Smooth muscle cell (in vitro differentiated cells): Measurements from ENCODE around the gene DDT. TPM values are rescaled to one million over a fixed set of nuclear protein-coding genes. Genes with fewer than 3 reads are reported as not detected.
"Not testable (repeated sequence)": the region's sequence is repeated elsewhere in the genome, so short reads cannot be mapped to it uniquely, and the experiment has no call there.

ENCODE experiments used
- DNase-seq: peaks from one replicate; lab custom pipeline; 2025; ENCODE audit not compliant: unreplicated experiment; lab: John Stamatoyannopoulos, UW
- H2AFZ ChIP-seq: fragments of 200-600 bp; sonication (generic); 2 replicates; pipeline ENCODE4 v1.6.0; 2016; ENCODE audit warnings: antibody characterized with exemption, low read depth, mild to moderate bottlenecking
- H3F3A ChIP-seq: fragments of 200-600 bp; sonication (generic); 2 replicates; pipeline ENCODE4 v1.6.0; 2017; ENCODE audit warnings: antibody characterized with exemption, low read depth
- H3K27ac ChIP-seq: fragments of 200-600 bp; sonication (generic); 2 replicates; pipeline ENCODE4 v1.5.1; 2016; ENCODE audit warnings: low read depth, mild to moderate bottlenecking
- H3K27me3 ChIP-seq: fragments of 200-600 bp; sonication (generic); 2 replicates; pipeline ENCODE4 v1.6.1; 2016; ENCODE audit warnings: low read depth, mild to moderate bottlenecking
- H3K36me3 ChIP-seq: fragments of 200-600 bp; sonication (generic); 2 replicates; pipeline ENCODE4 v1.5.1; 2016; ENCODE audit warnings: low read depth
- H3K4me1 ChIP-seq: fragments of 200-600 bp; sonication (generic); 2 replicates; pipeline ENCODE4 v1.5.1; 2016; ENCODE audit warnings: low read depth
- H3K4me2 ChIP-seq: fragments of 200-600 bp; sonication (generic); 2 replicates; pipeline ENCODE4 v1.6.0; 2016; ENCODE audit warnings: mild to moderate bottlenecking
- H3K4me3 ChIP-seq: fragments of 200-600 bp; sonication (generic); 2 replicates; pipeline ENCODE4 v1.5.1; 2016; ENCODE audit warnings: mild to moderate bottlenecking
- H3K79me2 ChIP-seq: fragments of 200-600 bp; sonication (generic); 2 replicates; pipeline ENCODE4 v1.6.0; 2016; ENCODE audit warnings: low read depth, mild to moderate bottlenecking
- H3K9ac ChIP-seq: fragments of 200-600 bp; sonication (generic); 2 replicates; pipeline ENCODE4 v1.6.0; 2016; ENCODE audit warnings: low read depth
- H3K9me3 ChIP-seq: fragments of 200-600 bp; sonication (generic); replicated peaks from 2 replicates; pipeline ENCODE4 v1.5.1; 2016; ENCODE audit warnings: low read depth
- H4K20me1 ChIP-seq: fragments of 200-600 bp; sonication (generic); 2 replicates; pipeline ENCODE4 v1.6.0; 2016; ENCODE audit warnings: low read depth
- WGBS: methylation state at CpG from one replicate; pipeline ENCODE4 v1.1.7; 2016; ENCODE audit warnings: low lambda C conversion rate; 5-methylcytosine and 5-hydroxymethylcytosine counted together
- polyA plus RNA-seq: library from polyadenylated mRNA; unstranded; fragments of >200 nt; fragmentation: Nextera tagmentation; extraction: Ambion mirVana; gene quantifications from 2 replicates; pipeline ENCODE4 v1.2.1, GENCODE V29; 2016
- total RNA-seq: library from RNA; depleted of rRNA; stranded (reverse); fragments of >200 nt; gene quantifications from 2 replicates; pipeline ENCODE4 v1.2.3, GENCODE V29; 2014
- TF ChIP-seq, protein P1 (sequence below): fragments of 200-600 bp; sonication (generic); IDR thresholded peaks from 2 replicates; pipeline ENCODE4 v1.5.1; 2017; ENCODE audit warnings: borderline replicate concordance, mild to moderate bottlenecking, antibody characterized with exemption; ENCODE audit not compliant: insufficient read depth, poor library complexity, severe bottlenecking

The DDT gene
- total and polyA plus RNA-seq, 2 experiments from 2014 or later: 57.8 to 119 TPM

DNA sequence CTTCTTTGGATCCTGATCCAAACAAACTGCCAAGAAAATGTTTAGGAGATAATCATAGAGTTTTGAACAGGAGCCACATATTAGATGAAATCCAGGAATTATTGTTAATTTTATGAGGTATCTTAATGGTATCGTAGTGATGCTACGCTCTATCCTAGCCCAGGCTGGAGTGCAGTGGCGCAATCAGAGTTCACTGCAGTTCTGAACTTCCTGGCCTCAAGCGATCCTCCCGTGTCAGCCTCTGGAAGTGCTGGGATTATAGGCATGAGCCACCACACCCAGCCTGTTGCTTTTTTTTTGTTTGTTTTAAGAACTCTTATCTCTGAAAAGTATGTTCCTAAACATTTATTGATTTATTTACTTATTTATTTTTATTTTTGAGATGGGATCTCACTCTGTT is 28.6 kb upstream of the DDT start:
- TF ChIP-seq, protein P1, sequence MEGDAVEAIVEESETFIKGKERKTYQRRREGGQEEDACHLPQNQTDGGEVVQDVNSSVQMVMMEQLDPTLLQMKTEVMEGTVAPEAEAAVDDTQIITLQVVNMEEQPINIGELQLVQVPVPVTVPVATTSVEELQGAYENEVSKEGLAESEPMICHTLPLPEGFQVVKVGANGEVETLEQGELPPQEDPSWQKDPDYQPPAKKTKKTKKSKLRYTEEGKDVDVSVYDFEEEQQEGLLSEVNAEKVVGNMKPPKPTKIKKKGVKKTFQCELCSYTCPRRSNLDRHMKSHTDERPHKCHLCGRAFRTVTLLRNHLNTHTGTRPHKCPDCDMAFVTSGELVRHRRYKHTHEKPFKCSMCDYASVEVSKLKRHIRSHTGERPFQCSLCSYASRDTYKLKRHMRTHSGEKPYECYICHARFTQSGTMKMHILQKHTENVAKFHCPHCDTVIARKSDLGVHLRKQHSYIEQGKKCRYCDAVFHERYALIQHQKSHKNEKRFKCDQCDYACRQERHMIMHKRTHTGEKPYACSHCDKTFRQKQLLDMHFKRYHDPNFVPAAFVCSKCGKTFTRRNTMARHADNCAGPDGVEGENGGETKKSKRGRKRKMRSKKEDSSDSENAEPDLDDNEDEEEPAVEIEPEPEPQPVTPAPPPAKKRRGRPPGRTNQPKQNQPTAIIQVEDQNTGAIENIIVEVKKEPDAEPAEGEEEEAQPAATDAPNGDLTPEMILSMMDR: no peak
- Histone ChIP-seq H4K20me1 (no peaks in the 10 kb centered on the region), H3K79me2 (no peaks in the 10 kb centered on the region), H3K4me1 (no peaks in the 10 kb centered on the region), H3K9me3 (no peaks in the 10 kb centered on the region), H3K4me2 (no peak overlapping the region), H3K27me3 (no peaks in the 10 kb centered on the region), H3K27ac (no peak overlapping the region), H3K36me3 (no peaks in the 10 kb centered on the region), H3K4me3 (no peak overlapping the region), H2AFZ (no peak overlapping the region), H3K9ac (no peak overlapping the region), H3F3A (no peaks in the 10 kb centered on the region)
- WGBS: 86% methylated on average over 5 of the region's 5 CpGs
- DNase-seq: no peak

DNA sequence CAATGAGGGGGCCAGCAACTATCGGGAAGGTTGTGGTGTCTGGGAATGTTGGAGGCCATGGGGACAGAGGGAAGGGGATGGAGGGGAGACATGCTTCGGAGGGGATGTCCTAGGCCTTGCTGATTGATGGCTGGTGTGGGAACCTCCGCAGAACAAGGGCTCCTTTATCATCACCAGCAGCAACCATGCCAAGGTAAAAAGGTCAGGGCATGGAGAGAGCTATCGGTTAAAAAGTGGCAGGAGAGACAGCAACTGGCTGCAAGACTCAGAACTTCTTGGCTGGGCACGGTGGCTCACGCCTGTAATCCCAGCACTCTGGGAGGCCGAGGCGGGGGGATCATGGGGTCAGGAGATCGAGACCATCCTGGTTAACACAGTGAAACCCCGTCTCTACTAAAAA is 28.0 kb upstream of the DDT start:
- Histone ChIP-seq H3K4me1 (no peaks in the 10 kb centered on the region), H3K9me3 (no peaks in the 10 kb centered on the region), H3K27me3 (no peaks in the 10 kb centered on the region), H3K79me2 (no peaks in the 10 kb centered on the region), H3K36me3 (no peaks in the 10 kb centered on the region), H3K4me2 (no peak overlapping the region), H4K20me1 (no peaks in the 10 kb centered on the region), H3F3A (no peaks in the 10 kb centered on the region), H3K27ac (no peak overlapping the region), H2AFZ (no peak overlapping the region), H3K4me3 (no peak overlapping the region), H3K9ac (no peak overlapping the region)
- WGBS: 97% methylated on average over 10 of the region's 10 CpGs
- TF ChIP-seq, protein P1: no peak
- no peak for DNase-seq

DNA sequence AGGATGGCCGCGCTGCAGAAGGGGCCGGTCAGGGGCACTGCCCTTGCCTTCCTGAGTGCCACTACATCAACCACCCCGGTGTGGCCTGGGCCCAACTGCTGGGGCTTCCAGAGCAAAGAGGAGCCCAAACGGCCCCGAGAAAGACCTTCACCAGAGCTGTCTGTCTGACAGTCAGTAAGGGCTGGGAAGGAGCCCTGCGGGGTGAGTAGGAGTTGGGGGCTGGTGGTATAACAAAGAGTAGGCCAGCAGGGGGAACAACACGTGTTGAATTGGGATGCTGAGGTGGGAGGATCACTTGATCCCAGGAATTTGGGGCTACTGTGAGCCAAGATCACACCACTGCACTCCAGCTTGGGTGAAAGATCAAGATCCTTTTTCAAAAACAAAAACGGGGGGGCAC is 27.1 kb upstream of the DDT start:
- TF ChIP-seq, protein P1: no peak
- no peaks in the 10 kb centered on the region for H3F3A ChIP-seq
- no peak overlapping the region for H3K4me3 ChIP-seq
- H3K9ac ChIP-seq: no peak overlapping the region
- H3K4me2 ChIP-seq: no peak overlapping the region
- no peak for DNase-seq
- no peak overlapping the region for H2AFZ ChIP-seq
- H4K20me1 ChIP-seq: no peaks in the 10 kb centered on the region
- 81% methylated on average over 9 of the region's 9 CpGs for WGBS
- no peaks in the 10 kb centered on the region for H3K27me3 ChIP-seq
- no peak overlapping the region for H3K27ac ChIP-seq
- no peaks in the 10 kb centered on the region for H3K79me2 ChIP-seq
- H3K9me3 ChIP-seq: no peaks in the 10 kb centered on the region
- no peaks in the 10 kb centered on the region for H3K36me3 ChIP-seq
- no peaks in the 10 kb centered on the region for H3K4me1 ChIP-seq

GRCh38 chr22:23999779-24000178 is 25.5 kb upstream of the DDT start:
- H3K4me3 ChIP-seq, H3K27me3 ChIP-seq, H3K4me1 ChIP-seq, H4K20me1 ChIP-seq, H3K9me3 ChIP-seq, H3K27ac ChIP-seq, H3K4me2 ChIP-seq, H3K36me3 ChIP-seq, H3K79me2 ChIP-seq, H2AFZ ChIP-seq, DNase-seq, H3K9ac ChIP-seq, H3F3A ChIP-seq: not testable (repeated sequence)
- 89% methylated on average over 7 of the region's 7 CpGs for WGBS
